Natural killer cell (primary cell): Measurements from ENCODE around the gene KIAA1328. TPM values are rescaled to one million over a fixed set of nuclear protein-coding genes. Genes with fewer than 3 reads are reported as not detected.

Experiments used
- ATAC-seq, 3 donors: fragments of 150-1000 bp in 2 of 3; fragments of 200-7000 bp in 1 of 3; cut with Tn5 transposase; 1 replicate in 1 of 3; 2 replicates in 2 of 3; pipeline ENCODE4 v1.10.0; 2021; ENCODE audit warnings: mild to moderate bottlenecking in 2 of 3, moderate library complexity in 2 of 3
- DNase-seq, 2 donors: peaks; one replicate each; pipeline versions ENCODE4 v3.0.0 to v3.0.0-alpha.2; 2013 to 2021; ENCODE audit warnings: mixed read lengths in 1 of 2
- H3K27ac ChIP-seq: one replicate; pipeline ENCODE4 v1.5.1; 2013; ENCODE audit warnings: mild to moderate bottlenecking, low read length
- H3K27me3 ChIP-seq: one replicate; pipeline ENCODE4 v1.6.1; 2013; ENCODE audit warnings: low read length; ENCODE audit not compliant: control insufficient read depth, insufficient read depth
- H3K36me3 ChIP-seq: one replicate; pipeline ENCODE4 v1.6.1; 2013; ENCODE audit warnings: low read length; ENCODE audit not compliant: control insufficient read depth, insufficient read depth
- H3K4me1 ChIP-seq: one replicate; pipeline ENCODE4 v1.6.1; 2013; ENCODE audit warnings: low read length; ENCODE audit not compliant: control insufficient read depth, insufficient read depth
- H3K4me3 ChIP-seq: one replicate; pipeline ENCODE4 v1.5.1; 2013; ENCODE audit warnings: low read length
- H3K9me3 ChIP-seq: one replicate; pipeline ENCODE4 v1.6.1; 2013; ENCODE audit warnings: low read length; ENCODE audit not compliant: control insufficient read depth, insufficient read depth
- H3K27ac Mint-ChIP-seq, 2 donors: one replicate each; pipeline ENCODE4 v1.8.0; 2022; ENCODE audit warnings: mild to moderate bottlenecking in 2 of 2, mixed read lengths in 2 of 2, moderate library complexity in 1 of 2
- H3K27me3 Mint-ChIP-seq, 2 donors: one replicate each; pipeline ENCODE4 v1.8.0; 2022; ENCODE audit warnings: low read depth in 2 of 2, mixed read lengths in 2 of 2
- H3K36me3 Mint-ChIP-seq: one replicate; pipeline ENCODE4 v1.8.0; 2022; ENCODE audit warnings: mixed read lengths
- H3K4me1 Mint-ChIP-seq, 2 donors: one replicate each; pipeline ENCODE4 v1.8.0; 2022; ENCODE audit warnings: mixed read lengths in 2 of 2
- H3K4me3 Mint-ChIP-seq: one replicate; pipeline ENCODE4 v1.8.0; 2022; ENCODE audit warnings: mild to moderate bottlenecking, moderate library complexity, mixed read lengths
- H3K9me3 Mint-ChIP-seq, 2 donors: one replicate each; pipeline ENCODE4 v1.8.0; 2022; ENCODE audit warnings: mixed read lengths in 2 of 2
- CTCF ChIP-seq: fragments of 200-600 bp; IDR thresholded peaks from one replicate; pipeline ENCODE4 v1.8.0; 2022; ENCODE audit warnings: antibody characterized with exemption
- WGBS: methylation state at CpG from one replicate; pipeline ENCODE4 v1.1.7; 2013; ENCODE audit warnings: missing lambda C conversion rate; ENCODE audit not compliant: insufficient coverage; 5-methylcytosine and 5-hydroxymethylcytosine counted together
- intact Hi-C: fragments of 100-400 bp; cut with micrococcal nuclease; formaldehyde crosslinking; loops from one replicate; pipeline ENCODE4 v1.14.2; 2022
- total RNA-seq, 4 donors: library from RNA; stranded (reverse); fragments of 120-200 nt in 1 of 4; gene quantifications; one replicate each; pipeline versions ENCODE4 v1.2.3 to v1.2.4, GENCODE V29; 2013 to 2022

Gene KIAA1328
- total RNA-seq, 3 donors from 2014 or later (not counting 1 experiment from before 2014, with no cell fraction given): 12.3 to 14.3 (median 13.2) TPM

GRCh38 chr18:37175727-37176620, 347.0 kb downstream of the KIAA1328 start:
- no peak overlapping the region for H3K4me3 Mint-ChIP-seq
- no peak overlapping the region for H3K27ac Mint-ChIP-seq
- intact Hi-C loops: no loop called here
- DNase-seq: no peak
- Histone ChIP-seq H3K4me1 (no peaks in the 10 kb centered on the region), H3K27ac (no peak overlapping the region), H3K27me3 (no peaks in the 10 kb centered on the region), H3K9me3 (no peaks in the 10 kb centered on the region), H3K36me3 (no peaks in the 10 kb centered on the region), H3K4me3 (no peak overlapping the region)
- ATAC-seq: no peak
- no peaks in the 10 kb centered on the region for H3K4me1 Mint-ChIP-seq
- H3K9me3 Mint-ChIP-seq: no peaks in the 10 kb centered on the region
- WGBS: no CpG with 5 or more reads among the region's 1 CpG
- TF ChIP-seq CTCF: no peak
- no peaks in the 10 kb centered on the region for H3K36me3 Mint-ChIP-seq
- H3K27me3 Mint-ChIP-seq: no peaks in the 10 kb centered on the region

- no peaks in the 10 kb centered on the region for H3K27me3 ChIP-seq
- H3K9me3 ChIP-seq: no peaks in the 10 kb centered on the region
- H3K27ac ChIP-seq: no peak overlapping the region
- Mint-ChIP-seq H3K36me3 (no peaks in the 10 kb centered on the region), H3K4me3 (no peak overlapping the region), H3K4me1 (no peaks in the 10 kb centered on the region), H3K9me3 (no peaks in the 10 kb centered on the region), H3K27me3 (no peaks in the 10 kb centered on the region), H3K27ac (no peak overlapping the region)
- no peaks in the 10 kb centered on the region for H3K36me3 ChIP-seq
- H3K4me3 ChIP-seq: no peak overlapping the region
- intact Hi-C loops: no loop called here
- H3K4me1 ChIP-seq: no peaks in the 10 kb centered on the region
- DNase-seq (no peak), ATAC-seq (no peak)
- TF ChIP-seq CTCF: no peak
Observed at GRCh38 chr18:37176621-37176934, 347.7 kb downstream of the KIAA1328 start.

- Mint-ChIP-seq H3K4me1 (no peaks in the 10 kb centered on the region), H3K9me3 (no peaks in the 10 kb centered on the region), H3K4me3 (no peak overlapping the region), H3K27me3 (no peaks in the 10 kb centered on the region), H3K27ac (no peak overlapping the region), H3K36me3 (no peaks in the 10 kb centered on the region)
- Histone ChIP-seq H3K27ac (no peak overlapping the region), H3K4me1 (no peaks in the 10 kb centered on the region), H3K27me3 (no peaks in the 10 kb centered on the region), H3K4me3 (no peak overlapping the region), H3K36me3 (no peaks in the 10 kb centered on the region), H3K9me3 (no peaks in the 10 kb centered on the region)
- TF ChIP-seq CTCF: no peak
- intact Hi-C loops: no loop called here
- DNase-seq (no peak), ATAC-seq (no peak)
Observed at GRCh38 chr18:37179384-37179783, 350.5 kb downstream of the KIAA1328 start.

- H3K27me3 Mint-ChIP-seq: no peaks in the 10 kb centered on the region
Observed at GRCh38 chr18:37180086-37180485, 351.2 kb downstream of the KIAA1328 start.

More at GRCh38 chr18:37180086-37180485, 351.2 kb downstream of the KIAA1328 start:
- Histone ChIP-seq H3K4me3 (no peak overlapping the region), H3K36me3 (no peaks in the 10 kb centered on the region), H3K4me1 (no peaks in the 10 kb centered on the region), H3K9me3 (no peaks in the 10 kb centered on the region), H3K27ac (no peak overlapping the region), H3K27me3 (no peaks in the 10 kb centered on the region)
- Mint-ChIP-seq H3K27ac (no peak overlapping the region), H3K9me3 (no peaks in the 10 kb centered on the region), H3K36me3 (no peaks in the 10 kb centered on the region), H3K4me1 (no peaks in the 10 kb centered on the region), H3K4me3 (no peak overlapping the region)
- DNase-seq: no peak
- WGBS: 99% methylated on average over 4 of the region's 5 CpGs
- ATAC-seq: no peak
- TF ChIP-seq CTCF: no peak
- intact Hi-C loops: no loop called here
